AG10803 (cell line): ENCODE measurements around the gene CDR2.

Experiments
- DNase-seq: peaks from one replicate; pipeline ENCODE4 v3.0.0; 2010; ENCODE audit warnings: low read depth
- H3K4me3 ChIP-seq: 2 replicates; pipeline ENCODE4 v1.5.1; 2011; ENCODE audit warnings: mild to moderate bottlenecking, low read length, control low read depth
- CTCF ChIP-seq: conservative IDR thresholded peaks from 2 replicates; pipeline ENCODE4 v1.5.1; 2011; ENCODE audit warnings: mild to moderate bottlenecking, low read length, control low read depth, inconsistent platforms

The CDR2 gene

GRCh38 chr16:22314661-22315626 is 59.5 kb downstream of the CDR2 start:
- H3K4me3 ChIP-seq = no peak overlapping the region
- TF ChIP-seq CTCF = no peak
- DNase-seq = no peak

GRCh38 chr16:22313876-22314470 is 60.4 kb downstream of the CDR2 start:
- H3K4me3 ChIP-seq = no peak overlapping the region
- no peak for TF ChIP-seq CTCF
- DNase-seq = no peak

- H3K4me3 ChIP-seq = no peak overlapping the region
- no peak for DNase-seq
- TF ChIP-seq CTCF = no peak
Observed at GRCh38 chr16:22312897-22313781, 61.3 kb downstream of the CDR2 start.

- no peak for DNase-seq
- no peak overlapping the region for H3K4me3 ChIP-seq
- no peak for TF ChIP-seq CTCF
Observed at GRCh38 chr16:22311520-22311919, 62.9 kb downstream of the CDR2 start.

- no peak for DNase-seq
- no peak overlapping the region for H3K4me3 ChIP-seq
- TF ChIP-seq CTCF = no peak
Observed at GRCh38 chr16:22308824-22309520, 65.4 kb downstream of the CDR2 start.

- H3K4me3 ChIP-seq = no peak overlapping the region
- no peak for TF ChIP-seq CTCF
Observed at GRCh38 chr16:22307838-22308237, 66.6 kb downstream of the CDR2 start.

More at GRCh38 chr16:22307838-22308237, 66.6 kb downstream of the CDR2 start:
- DNase-seq = no peak
